ENCODE data around the gene MICOS13. TPM values are rescaled to one million over a fixed set of nuclear protein-coding genes. Genes with fewer than 3 reads are reported as not detected.

Gene MICOS13
- total RNA-seq, 1 donor from 2014 or later, result 7.5 TPM

DNA sequence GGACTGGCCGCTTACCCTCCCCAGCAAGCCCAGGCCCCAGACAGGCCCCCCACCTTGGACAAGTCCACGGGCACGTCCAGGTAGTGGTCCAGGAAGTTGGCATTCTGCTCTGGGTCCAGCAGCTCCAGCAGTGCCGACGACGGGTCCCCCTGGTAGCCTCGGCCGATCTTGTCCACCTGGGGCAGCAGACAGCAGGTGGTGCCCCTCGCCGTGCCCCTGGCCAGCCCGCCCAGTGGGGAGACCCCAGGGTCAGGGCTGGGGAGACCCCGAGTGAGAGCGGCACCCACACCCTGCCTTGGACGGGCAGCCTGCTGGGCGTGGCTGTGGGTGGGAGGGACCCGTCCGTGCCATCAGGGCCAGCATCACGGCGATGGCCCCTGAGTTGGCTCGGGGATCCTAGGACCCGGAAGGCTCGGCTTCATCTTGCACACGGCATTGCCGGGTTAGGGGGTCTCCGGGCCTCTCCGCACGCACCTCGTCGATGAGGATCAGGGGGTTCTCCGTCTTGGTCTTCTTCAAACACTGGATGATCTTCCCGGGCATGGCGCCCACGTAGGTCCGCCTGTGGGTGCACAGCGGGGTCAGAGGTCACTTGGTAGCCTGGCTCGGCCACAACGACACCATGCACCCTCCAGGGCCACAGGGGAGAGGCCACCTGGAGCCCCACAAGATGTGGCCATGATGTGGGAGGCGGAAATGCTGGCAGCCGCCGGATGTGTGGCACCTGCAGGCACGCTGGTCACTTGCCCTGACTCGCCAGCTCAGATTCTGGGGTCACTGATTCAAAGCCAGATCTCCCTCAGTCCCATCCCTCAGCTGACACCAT is 16.1 kb upstream of the MICOS13 start:
- DNase-seq (ENCODE audit: low spot score), result no peak
- no peaks in the 10 kb centered on the region for H3K4me1 ChIP-seq
- H3F3A ChIP-seq (ENCODE audit: low read depth), result peaks cover 22% of the 10 kb centered on the region
- Mint-ChIP-seq H3K36me3 (peaks cover 11% of the 10 kb centered on the region), H3K27ac (no peak overlapping the region), H3K4me3 (no peak overlapping the region), H3K4me1 (peaks cover 5% of the 10 kb centered on the region), H3K27me3 (ENCODE audit: insufficient read depth, low read depth) (peaks cover 6% of the 10 kb centered on the region), H3K9me3 (peaks cover 3% of the 10 kb centered on the region)
- no peak overlapping the region for H3K4me3 ChIP-seq
- no peaks in the 10 kb centered on the region for H3K36me3 ChIP-seq
- no peaks in the 10 kb centered on the region for H3K27me3 ChIP-seq
- no peak overlapping the region for H2AFZ ChIP-seq (replicated peaks)
- peak overlapping the region; percentile 37 for H3K27ac ChIP-seq
- H3K9me3 ChIP-seq (ENCODE audit: low read depth), result no peaks in the 10 kb centered on the region
- H3K9ac ChIP-seq, result no peak overlapping the region
- peaks cover 60% of the 10 kb centered on the region for H4K20me1 ChIP-seq (ENCODE audit: low read depth)
- TF ChIP-seq EZH2 (IDR thresholded peaks at IDR 0.05), result no peak
- TF ChIP-seq, protein P1, sequence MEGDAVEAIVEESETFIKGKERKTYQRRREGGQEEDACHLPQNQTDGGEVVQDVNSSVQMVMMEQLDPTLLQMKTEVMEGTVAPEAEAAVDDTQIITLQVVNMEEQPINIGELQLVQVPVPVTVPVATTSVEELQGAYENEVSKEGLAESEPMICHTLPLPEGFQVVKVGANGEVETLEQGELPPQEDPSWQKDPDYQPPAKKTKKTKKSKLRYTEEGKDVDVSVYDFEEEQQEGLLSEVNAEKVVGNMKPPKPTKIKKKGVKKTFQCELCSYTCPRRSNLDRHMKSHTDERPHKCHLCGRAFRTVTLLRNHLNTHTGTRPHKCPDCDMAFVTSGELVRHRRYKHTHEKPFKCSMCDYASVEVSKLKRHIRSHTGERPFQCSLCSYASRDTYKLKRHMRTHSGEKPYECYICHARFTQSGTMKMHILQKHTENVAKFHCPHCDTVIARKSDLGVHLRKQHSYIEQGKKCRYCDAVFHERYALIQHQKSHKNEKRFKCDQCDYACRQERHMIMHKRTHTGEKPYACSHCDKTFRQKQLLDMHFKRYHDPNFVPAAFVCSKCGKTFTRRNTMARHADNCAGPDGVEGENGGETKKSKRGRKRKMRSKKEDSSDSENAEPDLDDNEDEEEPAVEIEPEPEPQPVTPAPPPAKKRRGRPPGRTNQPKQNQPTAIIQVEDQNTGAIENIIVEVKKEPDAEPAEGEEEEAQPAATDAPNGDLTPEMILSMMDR (IDR thresholded peaks at IDR 0.05), result no peak
- TF ChIP-seq EZH2phosphoT487 (IDR thresholded peaks at IDR 0.05), result no peak
- peaks cover 30% of the 10 kb centered on the region for H3K79me2 ChIP-seq (ENCODE audit: low read depth)
- H3K4me2 ChIP-seq, result no peak overlapping the region

DNA sequence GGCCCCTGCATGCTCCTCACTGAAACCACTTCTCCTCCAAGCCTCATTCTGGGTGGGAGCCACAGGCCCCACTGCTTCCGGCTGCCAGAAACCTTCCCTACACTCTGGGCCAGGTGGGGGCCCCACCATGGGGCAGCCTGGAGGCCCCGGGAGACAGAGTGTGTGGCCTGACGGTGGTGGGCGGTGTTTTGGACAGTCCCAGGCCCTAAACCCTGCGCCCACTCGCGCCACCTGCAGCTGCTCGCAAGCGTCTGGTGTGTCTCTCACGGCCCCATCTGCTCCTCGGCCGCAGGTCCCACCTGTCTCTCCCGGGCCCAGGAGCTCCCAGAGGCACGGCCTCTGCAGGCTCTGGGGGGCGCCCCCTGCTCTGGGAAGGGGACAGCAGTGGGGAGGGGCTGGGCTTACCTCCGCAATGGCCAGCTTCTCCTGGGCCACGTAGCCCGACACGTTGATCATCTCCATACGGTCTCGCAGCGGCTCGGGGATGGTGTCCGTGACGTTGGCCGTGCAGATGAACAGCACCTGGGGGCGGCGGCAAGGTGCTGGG is 15.4 kb upstream of the MICOS13 start:
- Histone ChIP-seq H4K20me1 (ENCODE audit: low read depth) (peaks cover 67% of the 10 kb centered on the region), H3K9me3 (ENCODE audit: low read depth) (no peaks in the 10 kb centered on the region), H3K9ac (no peak overlapping the region), H2AFZ (replicated peaks) (no peak overlapping the region), H3K4me1 (no peaks in the 10 kb centered on the region), H3K4me3 (no peak overlapping the region), H3F3A (ENCODE audit: low read depth) (peaks cover 29% of the 10 kb centered on the region), H3K36me3 (no peaks in the 10 kb centered on the region), H3K4me2 (no peak overlapping the region), H3K27me3 (no peaks in the 10 kb centered on the region), H3K27ac (peak overlapping the region; percentile 37), H3K79me2 (ENCODE audit: low read depth) (peaks cover 37% of the 10 kb centered on the region)
- TF ChIP-seq, protein P1 (IDR thresholded peaks at IDR 0.05), result no peak
- TF ChIP-seq EZH2phosphoT487 (IDR thresholded peaks at IDR 0.05), result no peak
- Mint-ChIP-seq H3K4me3 (no peak overlapping the region), H3K27ac (no peak overlapping the region), H3K9me3 (no peaks in the 10 kb centered on the region), H3K4me1 (peaks cover 6% of the 10 kb centered on the region), H3K36me3 (peaks cover 8% of the 10 kb centered on the region), H3K27me3 (ENCODE audit: insufficient read depth, low read depth) (peaks cover 9% of the 10 kb centered on the region)
- DNase-seq (ENCODE audit: low spot score), result no peak

DNA sequence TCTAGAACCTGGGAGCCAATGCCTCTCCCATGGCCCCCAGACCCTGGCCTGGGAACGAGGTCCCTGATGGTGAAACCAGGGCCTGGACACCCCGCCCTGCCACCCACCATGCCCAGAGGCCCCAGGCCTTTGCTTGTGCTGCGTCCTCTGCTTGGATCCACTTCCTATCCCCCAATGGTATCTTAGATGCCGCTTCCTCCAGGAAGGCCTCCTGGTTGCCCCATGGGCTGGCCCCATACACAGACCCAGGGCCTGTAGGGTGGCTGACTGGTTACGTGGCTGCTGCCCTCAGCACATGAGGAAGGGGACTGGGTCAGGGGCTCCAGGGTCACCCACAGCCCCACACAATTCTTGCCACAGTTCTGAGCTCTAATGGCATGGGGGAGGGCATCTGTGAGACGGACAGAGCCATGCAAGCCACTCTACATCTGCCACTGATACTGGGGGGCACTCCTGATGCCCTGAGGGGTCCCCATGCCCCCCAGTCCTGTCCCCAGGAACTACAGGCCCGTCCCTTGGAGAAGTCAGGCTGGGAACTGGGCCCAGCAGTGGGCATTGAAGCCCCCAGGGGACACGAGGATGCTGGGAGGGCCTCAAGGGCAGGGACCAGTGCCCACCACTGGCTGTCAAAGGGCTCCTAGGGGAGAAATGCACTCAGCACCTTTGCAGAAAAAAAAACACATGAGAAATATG is 14.8 kb upstream of the MICOS13 start:
- Histone ChIP-seq H3K9ac (no peak overlapping the region), H3K4me1 (no peaks in the 10 kb centered on the region), H3K27ac (peak overlapping the region; percentile 37), H3K4me2 (no peak overlapping the region), H2AFZ (replicated peaks) (no peak overlapping the region), H3K36me3 (no peaks in the 10 kb centered on the region), H3K27me3 (no peaks in the 10 kb centered on the region), H3K9me3 (ENCODE audit: low read depth) (no peaks in the 10 kb centered on the region), H3K4me3 (no peak overlapping the region), H4K20me1 (ENCODE audit: low read depth) (peaks cover 73% of the 10 kb centered on the region), H3K79me2 (ENCODE audit: low read depth) (peaks cover 43% of the 10 kb centered on the region), H3F3A (ENCODE audit: low read depth) (peaks cover 35% of the 10 kb centered on the region)
- no peaks in the 10 kb centered on the region for H3K9me3 Mint-ChIP-seq
- H3K27ac Mint-ChIP-seq, result no peak overlapping the region
- H3K4me1 Mint-ChIP-seq, result peaks cover 9% of the 10 kb centered on the region
- peaks cover 13% of the 10 kb centered on the region for H3K27me3 Mint-ChIP-seq (ENCODE audit: insufficient read depth, low read depth)
- TF ChIP-seq EZH2 (IDR thresholded peaks at IDR 0.05), result no peak
- DNase-seq (ENCODE audit: low spot score), result no peak
- H3K36me3 Mint-ChIP-seq, result peaks cover 6% of the 10 kb centered on the region
- H3K4me3 Mint-ChIP-seq, result no peak overlapping the region
